GM11168 (cell line): ENCODE results near the gene TSPAN18.

ENCODE experiments used
- in situ Hi-C: fragments of 300-500 bp; cut with MboI; formaldehyde crosslinking; loops from one replicate; pipeline ENCODE4 v1.12.0; 2022; ENCODE audit warnings: low sequenced_read_pairs; ENCODE audit not compliant: unreplicated experiment

Gene TSPAN18

DNA sequence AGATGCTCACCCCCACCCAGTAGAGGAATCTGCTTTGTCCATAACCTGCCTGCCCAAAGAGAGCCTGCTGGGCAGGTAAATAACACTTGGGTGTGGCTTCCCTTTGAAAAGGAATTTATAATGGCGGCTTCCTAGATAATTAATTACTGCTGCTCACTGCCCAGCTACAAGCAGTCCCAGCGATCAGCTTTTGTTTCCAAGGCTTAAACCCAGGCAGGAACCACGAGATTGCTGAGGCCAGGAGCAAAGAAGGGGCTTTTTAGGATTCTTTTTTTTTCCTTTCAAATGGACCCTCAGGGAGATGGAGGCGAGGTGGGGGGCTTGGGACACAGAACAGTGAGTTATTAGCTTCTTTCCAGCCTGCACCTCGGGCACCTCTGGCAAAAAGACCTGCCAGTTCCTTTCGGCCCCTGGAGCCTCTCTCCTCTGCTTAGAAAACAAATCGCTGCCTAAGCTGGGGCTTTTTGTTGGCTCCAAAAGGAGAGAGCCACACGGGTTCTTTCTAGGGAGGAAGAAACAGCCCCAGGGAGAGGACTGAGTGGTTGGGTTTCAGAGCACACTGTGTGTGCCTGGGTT, 107.2 kb downstream of the TSPAN18 start:
- in situ Hi-C loops = no loop called here

- in situ Hi-C loops = no loop called here
Measured at GRCh38 chr11:44834846-44835245, 108.1 kb downstream of the TSPAN18 start.

DNA sequence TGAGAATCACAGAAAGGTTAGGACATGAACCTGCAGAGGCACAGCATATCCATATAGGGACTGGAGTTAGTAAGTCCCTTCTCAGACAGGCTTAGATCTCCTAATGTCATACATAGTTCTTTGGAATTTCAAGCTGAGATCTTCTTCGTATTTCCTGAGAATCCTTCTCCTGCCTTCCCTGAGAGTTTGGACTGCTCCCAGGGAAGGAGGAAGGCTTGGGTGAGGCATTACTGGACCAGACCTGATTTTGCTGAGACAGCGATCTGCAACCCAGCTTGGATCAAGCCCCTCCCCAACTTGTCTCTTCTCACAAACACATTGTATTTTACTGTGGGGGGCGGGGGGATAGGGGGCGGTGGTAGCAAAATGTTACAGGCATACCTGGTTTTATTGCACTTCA, 108.5 kb downstream of the TSPAN18 start:
- in situ Hi-C loops = no loop called here

DNA sequence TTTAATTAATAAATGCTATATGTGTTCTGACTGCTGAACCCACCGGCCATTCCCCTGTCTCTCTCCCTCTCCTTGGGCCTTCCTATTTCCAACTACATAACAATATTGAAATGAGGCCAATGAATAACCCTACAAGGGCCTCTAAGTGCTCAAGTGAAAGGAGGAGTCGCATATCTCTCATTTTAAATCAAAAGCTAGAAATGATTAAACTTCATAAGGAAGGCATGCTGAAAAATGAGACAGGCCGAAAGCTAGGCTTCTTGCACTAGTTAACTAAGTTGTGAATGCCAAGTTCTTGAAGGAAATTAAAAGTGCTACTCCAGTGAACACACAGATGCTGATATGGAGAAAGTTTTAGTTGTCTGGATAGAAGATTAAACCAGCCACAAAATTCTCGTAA, 109.2 kb downstream of the TSPAN18 start:
- in situ Hi-C loops = no loop called here

DNA sequence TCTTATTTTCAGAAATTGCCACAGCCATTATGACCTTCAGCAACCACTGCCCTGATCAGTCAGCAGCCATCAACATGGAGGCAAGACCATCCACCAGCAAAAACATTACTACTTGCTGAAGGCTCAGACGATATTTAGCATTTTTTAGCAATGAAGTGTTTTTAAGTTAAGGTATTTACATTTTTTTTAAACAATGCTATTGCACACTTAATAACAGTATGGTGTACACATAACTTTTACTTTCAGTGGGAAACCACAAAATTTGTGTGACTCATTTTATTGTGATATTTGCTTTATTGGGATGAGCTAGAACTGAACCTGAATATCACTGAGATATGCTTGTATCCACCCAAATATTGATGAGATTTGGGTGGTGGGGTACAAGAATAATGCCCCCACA, 110.9 kb downstream of the TSPAN18 start:
- in situ Hi-C loops = no loop called here

GRCh38 chr11:44839458-44840084, 112.8 kb downstream of the TSPAN18 start:
- in situ Hi-C loops = no loop called here

DNA sequence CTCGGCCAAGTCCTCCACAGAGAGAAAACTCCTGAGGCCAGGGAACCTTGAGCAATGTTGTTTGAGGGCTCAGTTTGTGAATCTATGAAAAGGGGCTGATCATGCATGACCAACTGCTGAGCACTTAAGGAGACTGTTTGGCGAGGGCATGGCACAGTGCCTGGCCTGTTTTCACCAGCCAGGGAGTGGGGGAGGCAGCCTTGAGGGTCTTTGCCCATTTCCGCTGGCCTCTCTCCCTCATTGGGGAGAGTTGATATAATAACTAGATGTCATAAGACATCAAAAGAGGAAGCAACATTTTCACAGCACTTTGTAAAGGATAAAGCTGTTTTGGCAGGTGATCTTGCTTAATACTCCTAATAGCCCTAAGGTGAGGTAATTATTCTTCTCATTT, 113.3 kb downstream of the TSPAN18 start:
- in situ Hi-C loops = no loop called here

GRCh38 chr11:44840521-44841251, 113.9 kb downstream of the TSPAN18 start:
- in situ Hi-C loops = no loop called here

- in situ Hi-C loops = no loop called here
Measured at GRCh38 chr11:44842220-44842619, 115.5 kb downstream of the TSPAN18 start.

DNA sequence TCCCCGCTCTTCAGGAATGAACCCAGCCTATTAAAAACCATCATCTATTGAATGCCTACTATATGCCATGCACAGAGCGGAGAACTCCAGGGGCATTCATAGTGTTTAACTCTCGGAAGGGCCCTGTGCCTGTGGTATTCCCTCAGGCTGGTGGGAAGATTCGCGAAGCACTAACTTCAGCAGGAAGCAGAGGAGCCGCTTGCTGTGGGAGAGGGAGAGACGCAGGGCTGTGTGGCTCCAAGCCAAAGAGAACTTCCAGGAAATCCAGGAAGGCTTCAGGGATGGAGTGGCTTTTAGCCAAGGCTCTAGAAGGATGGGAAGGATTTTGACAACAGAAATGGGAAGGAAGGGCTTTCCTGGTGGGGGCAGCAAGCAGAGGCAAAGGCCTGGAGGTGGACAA, 120.1 kb downstream of the TSPAN18 start:
- in situ Hi-C loops = no loop called here

DNA sequence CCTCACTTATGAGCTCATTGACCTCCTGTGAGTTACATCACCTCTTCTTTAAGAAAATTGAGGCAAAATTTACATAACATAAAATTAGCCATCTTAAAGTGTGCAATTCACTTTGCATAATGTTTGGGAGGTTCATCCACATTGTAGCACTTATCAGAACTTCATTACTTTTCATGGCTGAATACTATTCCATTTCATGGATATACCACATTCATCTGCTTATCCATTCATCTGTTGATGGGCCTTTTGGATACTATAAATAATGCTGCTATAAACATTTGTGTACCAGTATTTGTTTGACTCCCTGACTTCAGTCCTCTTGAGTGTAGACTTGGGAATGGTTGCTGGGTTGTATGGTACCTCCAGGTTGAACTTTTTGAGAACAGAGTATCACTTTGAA, 120.6 kb downstream of the TSPAN18 start:
- in situ Hi-C loops = no loop called here

DNA sequence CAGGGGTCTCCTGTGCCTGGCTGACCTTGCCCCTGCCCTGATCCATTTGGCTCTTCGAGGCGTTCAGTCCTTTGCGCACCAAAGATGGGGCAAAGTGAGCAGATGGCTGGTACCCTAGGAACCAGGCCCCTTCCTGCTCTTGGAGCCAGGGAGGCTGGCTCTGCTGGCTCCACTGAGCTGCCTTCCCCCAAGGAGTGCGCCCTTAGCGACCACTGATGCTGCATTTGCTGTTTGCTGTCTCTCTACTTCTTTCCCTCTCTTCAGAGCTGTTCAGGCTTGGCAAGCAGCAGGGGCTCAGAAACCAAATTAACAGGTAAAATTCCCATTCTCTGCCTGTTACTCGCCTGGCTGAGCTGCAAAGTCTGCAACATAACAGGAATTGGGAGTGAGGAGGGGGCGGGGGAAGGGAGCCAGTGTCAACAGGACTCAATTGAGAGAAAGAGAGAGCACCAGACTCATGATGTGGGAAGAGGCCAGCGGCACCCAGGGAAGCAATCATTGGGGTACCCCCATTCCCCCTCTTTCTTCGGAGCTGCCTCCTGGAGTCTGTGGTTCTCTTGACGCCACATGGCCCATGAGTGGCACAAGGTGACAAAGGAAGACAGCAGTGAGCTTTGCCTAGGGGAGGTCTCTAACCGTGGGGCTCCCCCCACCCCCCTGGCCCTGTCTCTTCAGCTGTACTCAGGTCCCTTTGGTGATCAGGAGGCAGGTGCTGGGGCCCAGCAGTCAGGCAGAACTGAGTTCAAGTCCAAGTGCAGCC, 121.6 kb downstream of the TSPAN18 start:
- in situ Hi-C loops = no loop called here

DNA sequence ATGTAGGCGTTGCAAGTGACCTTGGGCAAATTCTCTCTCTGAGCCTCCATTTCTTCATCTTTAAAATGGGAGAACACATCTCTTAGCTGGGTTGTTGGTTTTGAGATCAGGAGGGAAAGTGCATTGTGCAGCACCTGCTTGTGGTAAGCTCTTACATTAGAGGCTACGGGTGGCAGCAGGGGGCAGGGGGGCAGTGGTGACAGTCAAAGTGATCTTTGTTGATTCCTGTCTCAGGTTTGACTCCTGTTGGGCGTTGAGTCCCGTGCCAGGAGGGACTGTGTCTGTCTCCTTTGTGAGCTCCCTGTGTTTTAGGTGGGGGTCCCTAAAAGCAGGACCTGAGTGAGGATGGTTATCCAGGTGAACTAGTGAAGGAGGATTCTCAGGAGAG, 122.2 kb downstream of the TSPAN18 start:
- in situ Hi-C loops = no loop called here

GRCh38 chr11:44849424-44849823, 122.7 kb downstream of the TSPAN18 start:
- in situ Hi-C loops = no loop called here

DNA sequence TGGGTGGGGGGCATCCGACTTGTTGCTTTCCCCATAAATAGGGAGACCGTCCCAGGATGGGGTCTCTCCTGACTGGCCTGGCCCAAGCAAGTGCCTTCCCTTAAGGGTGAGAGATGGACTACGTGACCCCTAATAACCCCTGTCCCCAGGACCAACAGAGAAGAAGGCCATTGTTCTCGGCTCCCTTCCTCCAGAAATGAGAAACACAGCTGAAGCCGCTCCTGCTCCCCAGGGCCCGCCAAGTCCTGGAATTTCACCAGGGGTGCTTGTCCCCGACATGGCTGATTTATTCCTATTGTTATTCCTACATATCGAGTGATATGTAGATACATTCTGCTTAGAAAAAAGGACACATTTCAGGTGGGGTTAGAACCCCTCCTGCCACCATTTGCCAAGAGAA, 123.2 kb downstream of the TSPAN18 start:
- in situ Hi-C loops = no loop called here

GRCh38 chr11:44851496-44851895, 124.7 kb downstream of the TSPAN18 start:
- in situ Hi-C loops = no loop called here

DNA sequence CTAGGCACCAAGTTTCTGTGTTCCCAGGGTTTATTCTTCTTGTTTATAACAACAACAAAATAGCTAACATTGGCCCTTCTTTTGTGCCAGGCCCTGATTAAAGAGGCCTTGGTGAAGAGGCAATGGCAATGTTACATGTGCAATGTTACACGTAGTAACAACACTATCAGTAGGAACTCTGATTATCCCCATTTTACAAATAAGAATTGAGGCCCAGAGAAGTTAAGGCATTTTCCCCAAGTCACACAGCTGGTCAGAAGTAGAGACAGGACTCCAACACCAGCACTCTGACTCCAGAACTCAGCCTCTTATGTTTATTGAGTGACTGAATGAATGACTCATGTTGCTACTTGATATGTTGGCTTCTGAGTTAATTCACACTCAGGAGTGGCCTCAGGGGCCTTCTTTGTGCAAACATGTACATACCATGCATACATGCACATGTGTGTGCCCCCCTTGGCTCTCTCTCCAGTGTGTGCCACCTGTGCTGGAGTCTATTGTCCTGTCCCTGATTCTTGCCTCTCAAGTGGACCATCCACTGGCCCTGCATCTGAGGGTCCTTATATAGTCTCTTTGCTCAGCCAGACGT, 125.5 kb downstream of the TSPAN18 start:
- in situ Hi-C loops = no loop called here

- in situ Hi-C loops = no loop called here
Measured at GRCh38 chr11:44852952-44853351, 126.2 kb downstream of the TSPAN18 start.

- in situ Hi-C loops = no loop called here
Measured at GRCh38 chr11:44853666-44854065, 126.9 kb downstream of the TSPAN18 start.

DNA sequence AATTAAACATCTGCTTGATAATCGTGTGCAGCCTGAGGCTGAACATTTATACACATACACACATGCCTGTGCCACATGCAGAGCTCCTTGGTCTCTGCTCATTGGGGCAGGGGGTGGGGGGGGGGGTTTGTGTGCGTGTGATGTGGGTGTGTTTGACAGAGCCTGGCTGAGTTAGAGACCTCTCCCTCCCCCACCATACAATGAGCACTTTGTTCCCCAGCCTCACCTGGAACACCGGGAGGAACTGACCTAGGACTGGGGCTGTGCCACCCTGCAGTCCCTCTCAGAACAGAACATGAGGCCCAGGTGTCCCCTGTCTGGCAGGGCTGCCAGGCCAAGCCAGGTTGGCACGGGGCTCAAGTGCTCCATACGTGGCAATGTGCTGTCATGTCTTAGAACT, 127.3 kb downstream of the TSPAN18 start:
- in situ Hi-C loops = no loop called here
